ENCODE results near the gene RHBDD2.
"Not testable (repeated sequence)": the region's sequence is repeated elsewhere in the genome, so short reads cannot be mapped to it uniquely, and the experiment has no call there.

Gene RHBDD2

DNA sequence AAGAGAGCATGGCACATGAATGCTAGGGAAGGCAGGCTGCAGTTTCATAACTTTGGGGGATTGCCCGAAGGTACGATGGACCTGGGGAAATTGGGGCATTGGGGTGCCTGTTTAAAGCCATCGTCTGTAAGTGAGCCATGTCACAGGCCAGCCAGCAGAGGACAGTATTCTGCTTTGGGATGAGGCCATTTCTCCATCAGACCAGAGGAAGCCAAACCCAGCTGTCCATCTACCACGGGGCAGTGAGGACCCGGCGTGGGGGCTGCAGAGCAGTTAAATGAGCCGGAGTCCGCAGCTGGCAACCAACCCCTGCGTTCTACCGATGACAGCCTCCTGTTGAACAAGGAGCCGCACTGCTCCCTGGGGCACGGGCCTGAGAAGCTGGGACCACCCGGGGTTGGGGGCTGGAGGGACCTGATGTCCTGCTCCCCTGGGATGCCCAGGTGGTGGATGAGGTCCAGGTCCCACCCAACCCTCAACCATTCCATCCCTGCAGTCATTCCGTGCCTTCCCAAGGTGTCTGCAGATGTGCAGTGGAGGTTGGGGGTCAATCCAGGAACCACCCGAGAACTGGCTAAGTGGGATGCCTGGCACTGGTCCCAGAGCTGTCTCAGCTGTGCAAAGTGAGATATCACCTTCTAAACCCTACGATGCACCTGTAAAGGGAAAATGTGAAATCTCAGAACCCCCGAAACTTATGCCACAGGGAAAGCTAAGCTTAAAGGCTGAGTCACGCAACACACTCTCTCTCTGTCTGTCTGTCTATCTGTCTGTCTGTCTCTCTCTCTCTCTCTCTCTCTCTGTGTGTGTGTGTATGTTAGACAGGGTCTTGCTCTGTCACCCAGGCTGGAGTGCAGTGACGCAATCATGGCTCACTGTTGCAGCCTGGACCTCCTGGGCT, 12.1 kb upstream of the RHBDD2 start:
- DNase-seq (ENCODE audit: low read depth) = no peak

DNA sequence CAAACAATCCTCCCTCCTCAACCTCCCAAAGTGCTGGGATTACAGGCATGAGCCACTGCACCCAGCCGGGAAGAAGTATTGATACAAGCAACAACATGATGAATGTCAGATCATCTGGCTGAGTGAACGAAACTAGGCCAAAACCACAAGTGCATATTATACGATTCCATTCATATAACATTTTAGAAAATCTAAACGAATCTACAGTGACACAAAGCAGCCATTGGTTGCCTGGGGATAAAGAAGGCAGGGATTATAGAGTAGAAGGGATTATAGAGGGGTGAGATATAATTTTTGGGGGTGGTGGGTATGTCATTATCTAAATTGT, 11.5 kb upstream of the RHBDD2 start:
- DNase-seq (ENCODE audit: low read depth) = no peak

- DNase-seq (ENCODE audit: low read depth) = no peak
These were observed 10.7 kb upstream of the RHBDD2 start for GRCh38 chr7:75868153-75868552.

DNA sequence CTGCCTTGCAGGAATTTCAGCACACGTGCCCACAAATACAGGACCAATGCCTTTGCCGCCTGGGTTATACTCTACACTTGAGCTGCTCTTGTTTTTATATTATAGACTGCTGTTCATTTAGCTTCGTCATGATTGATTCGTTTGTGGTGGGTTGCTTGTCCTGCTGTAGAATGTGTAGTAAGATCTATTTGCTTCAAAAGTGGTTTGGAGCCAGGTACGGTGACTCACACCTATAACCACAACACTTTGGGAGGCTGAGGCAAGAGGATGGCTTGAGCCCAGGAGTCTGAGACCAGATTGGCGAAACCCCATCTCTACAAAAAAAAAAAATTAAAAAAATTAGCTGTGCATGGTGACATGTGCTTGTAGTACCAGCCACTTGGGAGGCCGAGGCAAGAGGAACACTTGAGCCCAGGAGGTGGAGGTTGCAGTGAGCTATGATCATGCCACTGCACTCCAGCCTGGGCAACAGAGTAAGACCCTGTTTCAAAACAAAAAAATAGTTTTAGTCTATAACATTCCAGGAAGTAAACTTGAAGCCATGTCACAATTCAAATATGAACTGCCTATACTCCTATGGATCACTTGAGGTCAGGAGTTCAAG, 9.0 kb upstream of the RHBDD2 start:
- no peak for DNase-seq (ENCODE audit: low read depth)

DNA sequence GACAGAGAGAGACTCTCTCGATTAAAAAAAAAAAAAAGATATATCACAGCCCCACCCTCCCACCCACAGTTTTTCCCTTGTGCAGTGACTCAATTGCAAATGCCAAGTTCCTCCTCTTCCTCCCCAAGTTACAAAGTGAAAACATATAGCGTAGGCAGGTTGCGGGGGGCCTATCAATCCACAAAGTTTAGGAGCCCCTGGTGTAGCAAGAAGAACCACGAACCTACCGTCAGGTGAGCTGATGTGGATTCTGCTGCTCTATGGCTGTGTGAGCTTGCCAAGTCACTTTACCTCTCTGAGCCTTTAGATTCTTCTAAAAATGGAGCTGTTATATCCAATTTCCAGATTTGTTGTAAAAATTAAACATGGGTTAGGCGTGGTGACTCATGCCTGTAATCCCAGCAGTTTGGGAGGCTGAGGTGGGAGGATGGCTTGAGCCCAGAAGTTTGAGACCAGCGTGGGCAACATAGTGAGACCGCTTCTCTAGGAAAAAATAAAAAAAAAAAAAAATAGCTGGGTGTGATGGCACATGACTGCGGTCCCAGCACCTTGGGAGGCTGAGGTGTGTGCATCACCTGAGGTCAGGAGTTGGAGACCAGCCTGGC, 8.2 kb upstream of the RHBDD2 start:
- DNase-seq (ENCODE audit: low read depth) = no peak

GRCh38 chr7:75872073-75872782, 6.6 kb upstream of the RHBDD2 start:
- no peak for DNase-seq (ENCODE audit: low read depth)

- not testable (repeated sequence) for DNase-seq (ENCODE audit: low read depth)
These were observed 4.7 kb upstream of the RHBDD2 start for GRCh38 chr7:75874180-75874579.

GRCh38 chr7:75875113-75876080, 3.4 kb upstream of the RHBDD2 start:
- no peak for DNase-seq (ENCODE audit: low read depth)

DNA sequence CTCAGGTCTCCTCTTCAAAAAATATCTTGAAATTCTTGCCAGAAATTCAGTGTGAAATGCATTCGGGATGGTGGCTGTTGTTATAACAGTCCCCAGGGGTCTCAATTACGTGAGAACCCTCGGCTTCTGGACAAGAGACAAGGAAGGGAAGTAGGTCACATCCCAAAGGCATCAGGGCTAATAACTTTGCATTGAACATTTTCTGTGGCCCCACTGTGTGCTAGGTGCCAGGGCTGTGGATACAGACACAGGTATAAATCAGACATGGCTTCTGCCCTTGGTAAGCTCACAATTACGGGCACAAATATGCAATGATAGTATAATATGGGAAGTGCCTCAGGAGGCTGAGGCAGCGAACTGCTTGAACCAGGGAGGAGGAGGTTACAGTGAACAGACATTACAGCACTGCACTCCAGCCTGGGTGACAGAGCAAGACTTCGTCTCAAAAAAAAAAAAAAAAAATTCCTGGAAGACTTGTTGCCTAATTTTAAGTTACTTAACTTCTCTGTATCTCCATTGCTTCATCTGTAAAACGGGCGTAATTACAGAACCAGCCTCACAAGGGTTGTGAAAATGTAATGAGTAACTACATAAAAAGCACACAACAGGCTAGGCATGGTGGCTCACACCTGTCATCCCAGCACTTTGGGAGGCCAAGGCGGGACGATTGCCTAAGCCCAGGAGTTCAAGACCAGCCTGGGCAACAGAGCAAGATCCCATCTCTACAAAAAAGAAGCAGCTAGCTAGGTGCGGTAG, 2.5 kb upstream of the RHBDD2 start:
- DNase-seq (ENCODE audit: low read depth) = no peak

- DNase-seq (ENCODE audit: low read depth) = no peak
These were observed 494 bp upstream of the RHBDD2 start for GRCh38 chr7:75878312-75878768.

DNA sequence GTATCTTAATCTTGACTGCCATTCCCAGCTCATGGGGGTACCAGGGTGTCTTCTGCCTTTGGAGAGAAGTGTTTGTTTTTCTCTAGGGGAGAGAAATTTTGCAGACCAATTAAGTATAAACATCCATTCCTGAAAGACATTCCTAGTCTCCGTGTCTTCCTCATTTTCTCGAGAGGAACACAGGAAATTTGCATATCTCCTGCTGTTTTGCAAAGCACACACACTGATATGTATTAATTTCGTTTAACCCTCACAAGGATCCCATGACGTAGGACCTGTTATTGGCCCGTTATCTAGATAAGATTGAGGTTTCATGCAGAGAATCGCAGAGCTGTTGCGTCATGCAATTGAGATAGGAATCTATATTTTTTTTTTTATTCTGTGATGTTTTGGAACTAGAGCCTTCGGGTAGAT, 944 bp downstream of the RHBDD2 start:
- no peak for DNase-seq (ENCODE audit: low read depth)

GRCh38 chr7:75880242-75880641, 1.4 kb downstream of the RHBDD2 start:
- no peak for DNase-seq (ENCODE audit: low read depth)

GRCh38 chr7:75881436-75882095, 2.7 kb downstream of the RHBDD2 start:
- DNase-seq (ENCODE audit: low read depth) = no peak

DNA sequence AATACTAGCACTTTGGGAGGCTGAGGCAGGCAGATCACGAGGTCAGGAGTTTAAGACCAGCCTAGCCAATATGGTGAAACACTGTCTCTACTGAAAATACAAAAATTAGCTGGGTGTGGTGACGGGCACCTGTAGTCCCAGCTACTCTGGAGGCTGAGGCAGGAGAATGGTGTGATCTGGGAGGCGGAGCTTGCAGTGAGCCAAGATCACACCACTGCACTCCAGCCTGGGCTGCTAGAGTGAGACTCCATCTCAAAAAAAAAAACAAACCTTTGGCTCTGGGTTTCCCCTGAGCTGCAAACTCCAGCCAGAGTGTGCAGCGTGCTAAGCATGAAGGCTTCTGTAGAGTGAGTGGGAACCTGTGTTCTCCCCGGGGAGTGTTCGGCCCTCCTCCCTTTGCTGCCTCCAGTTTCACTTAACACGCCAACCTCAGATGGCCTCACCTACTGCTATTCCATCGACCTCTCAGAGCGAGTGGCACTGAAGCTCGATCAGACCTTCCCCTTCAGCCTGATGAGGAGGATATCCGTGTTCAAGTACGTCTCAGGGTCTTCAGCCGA, 4.5 kb downstream of the RHBDD2 start:
- DNase-seq (ENCODE audit: low read depth) = not testable (repeated sequence)

- DNase-seq (ENCODE audit: low read depth) = no peak
These were observed 5.6 kb downstream of the RHBDD2 start for GRCh38 chr7:75884476-75884875.

- DNase-seq (ENCODE audit: low read depth) = no peak
These were observed 6.2 kb downstream of the RHBDD2 start for GRCh38 chr7:75885036-75885435.

DNA sequence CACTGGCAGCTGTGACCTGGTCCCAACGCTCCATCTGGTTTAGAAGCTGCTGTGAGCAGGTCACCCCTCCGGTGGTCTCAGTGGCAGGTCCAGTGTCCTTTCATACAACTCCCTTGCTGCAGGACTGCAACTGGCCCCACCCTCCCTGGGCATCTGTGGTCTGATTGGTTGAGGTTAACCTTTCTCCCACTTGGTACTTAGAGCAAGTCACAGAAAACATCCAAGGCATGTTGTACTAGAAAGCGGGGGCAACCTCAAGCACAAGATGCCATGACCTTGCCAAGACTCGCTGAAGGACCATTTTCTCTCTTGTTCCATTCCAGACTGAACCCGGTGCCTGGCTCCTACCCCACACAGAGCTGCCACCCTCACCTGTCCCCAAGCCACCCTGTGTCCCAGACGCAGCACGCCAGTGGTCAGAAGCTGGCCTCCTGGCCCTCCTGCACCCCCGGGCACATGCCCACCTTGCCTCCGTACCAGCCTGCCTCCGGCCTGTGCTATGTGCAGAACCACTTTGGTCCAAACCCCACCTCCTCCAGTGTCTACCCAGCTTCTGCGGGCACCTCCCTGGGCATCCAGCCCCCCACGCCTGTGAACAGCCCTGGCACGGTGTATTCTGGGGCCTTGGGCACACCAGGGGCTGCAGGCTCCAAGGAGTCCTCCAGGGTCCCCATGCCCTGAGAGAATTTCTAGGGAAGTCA, 9.0 kb downstream of the RHBDD2 start:
- DNase-seq (ENCODE audit: low read depth) = no peak

DNA sequence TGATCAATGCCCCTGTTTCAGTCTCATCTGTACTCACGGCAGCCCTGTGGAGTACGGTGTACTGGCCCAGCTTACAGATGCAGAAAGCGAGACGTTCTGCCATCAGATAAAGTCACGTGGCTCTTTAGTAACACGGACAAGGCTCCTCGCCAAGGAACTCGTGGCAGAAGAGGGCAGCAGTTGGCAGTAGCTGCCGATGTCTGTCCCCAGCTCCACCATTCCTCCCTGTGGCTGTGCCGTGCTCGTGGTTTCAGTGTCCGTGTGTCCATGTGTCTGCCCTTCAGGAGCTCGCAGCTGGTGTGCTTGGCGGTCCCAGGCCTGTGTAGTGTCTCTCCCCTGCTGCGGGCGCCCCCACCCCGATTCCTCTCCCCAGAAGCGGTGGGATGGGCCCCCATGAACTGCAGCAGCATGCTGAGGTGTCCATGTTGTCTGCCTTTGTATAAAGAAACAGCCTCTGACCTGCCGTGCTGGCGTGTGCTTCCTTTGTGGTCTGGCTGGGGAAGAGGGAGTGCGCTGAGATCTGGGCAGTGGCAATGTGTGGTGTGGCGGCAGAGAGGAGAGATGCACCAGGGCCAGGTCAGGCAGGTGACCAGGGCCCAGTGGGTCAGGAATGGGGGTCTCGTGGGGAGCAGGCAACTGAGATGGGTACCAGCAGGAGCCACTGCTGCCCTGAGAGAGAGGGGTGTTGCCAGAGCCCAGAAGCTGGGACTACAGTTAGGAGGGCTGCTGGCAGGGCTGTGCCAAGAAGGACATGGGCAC, 9.8 kb downstream of the RHBDD2 start:
- no peak for DNase-seq (ENCODE audit: low read depth)

Measured in stimulated activated CD8-positive, alpha-beta memory T cell treated with anti-CD3 and anti-CD28 coated beads, Interleukin-15, amount 100 ng/mL, for 1 hour (primary cell).